Muscle of arm (tissue), 12 donors: Measurements from ENCODE around the gene WDR82. TPM values are rescaled to one million over a fixed set of nuclear protein-coding genes. Genes with fewer than 3 reads are reported as not detected.
A peak's percentile ranks its signal among the peaks of the same experiment; 100 is the strongest.

ENCODE experiments used
- DNase-seq: peaks from one replicate; pipeline ENCODE4 v3.0.0-alpha.2; 2013
- polyA plus RNA-seq, 12 donors: library from polyadenylated mRNA; unstranded; fragments of 120-200 nt; gene quantifications; one replicate each; pipeline ENCODE4 v1.2.1, GENCODE V29; 2013; ENCODE audit not compliant: insufficient read length in 12 of 12

WDR82 gene
- polyA plus RNA-seq, 12 donors, result 73.8 to 110 (median 91.3) TPM

DNA sequence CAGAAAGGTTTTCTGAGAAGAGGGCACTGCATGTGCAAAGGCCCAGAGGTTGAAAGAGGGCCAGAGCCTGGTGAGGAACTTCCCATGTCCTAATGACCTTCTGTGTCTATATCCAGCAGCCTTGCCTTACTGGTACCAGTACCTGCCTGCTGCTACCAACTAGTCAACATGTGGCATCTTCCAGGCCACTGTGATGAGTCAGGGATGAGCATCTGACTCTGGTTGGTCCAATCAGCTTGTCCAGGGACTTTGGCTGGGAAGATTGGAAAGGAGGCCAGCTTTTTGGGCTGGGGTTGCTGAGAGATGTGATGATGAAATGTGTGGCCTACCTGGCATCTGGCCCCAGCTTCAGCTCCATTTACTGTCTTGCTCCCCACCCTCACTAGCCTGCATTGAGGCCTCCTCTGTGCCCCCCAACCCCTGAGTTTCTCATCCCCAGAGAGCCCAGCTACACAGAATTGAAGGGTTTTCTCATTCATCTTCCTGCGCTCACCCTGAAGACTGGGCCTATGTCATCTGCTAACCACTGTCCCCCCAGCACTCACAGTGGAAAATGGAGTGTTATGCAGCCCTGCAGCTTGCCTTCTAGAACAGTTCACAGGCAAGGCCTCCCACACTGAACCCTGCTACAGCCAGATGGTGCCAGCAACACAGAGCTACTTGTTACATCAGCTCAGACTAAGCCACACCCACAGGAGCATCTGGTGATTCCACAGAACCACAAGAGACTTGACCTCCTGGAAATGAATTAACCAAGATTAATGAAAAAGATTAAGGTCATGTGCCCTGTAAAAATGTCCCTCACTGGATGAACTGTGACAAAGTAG is 38.2 kb downstream of the WDR82 start:
- DNase-seq, result no peak

DNA sequence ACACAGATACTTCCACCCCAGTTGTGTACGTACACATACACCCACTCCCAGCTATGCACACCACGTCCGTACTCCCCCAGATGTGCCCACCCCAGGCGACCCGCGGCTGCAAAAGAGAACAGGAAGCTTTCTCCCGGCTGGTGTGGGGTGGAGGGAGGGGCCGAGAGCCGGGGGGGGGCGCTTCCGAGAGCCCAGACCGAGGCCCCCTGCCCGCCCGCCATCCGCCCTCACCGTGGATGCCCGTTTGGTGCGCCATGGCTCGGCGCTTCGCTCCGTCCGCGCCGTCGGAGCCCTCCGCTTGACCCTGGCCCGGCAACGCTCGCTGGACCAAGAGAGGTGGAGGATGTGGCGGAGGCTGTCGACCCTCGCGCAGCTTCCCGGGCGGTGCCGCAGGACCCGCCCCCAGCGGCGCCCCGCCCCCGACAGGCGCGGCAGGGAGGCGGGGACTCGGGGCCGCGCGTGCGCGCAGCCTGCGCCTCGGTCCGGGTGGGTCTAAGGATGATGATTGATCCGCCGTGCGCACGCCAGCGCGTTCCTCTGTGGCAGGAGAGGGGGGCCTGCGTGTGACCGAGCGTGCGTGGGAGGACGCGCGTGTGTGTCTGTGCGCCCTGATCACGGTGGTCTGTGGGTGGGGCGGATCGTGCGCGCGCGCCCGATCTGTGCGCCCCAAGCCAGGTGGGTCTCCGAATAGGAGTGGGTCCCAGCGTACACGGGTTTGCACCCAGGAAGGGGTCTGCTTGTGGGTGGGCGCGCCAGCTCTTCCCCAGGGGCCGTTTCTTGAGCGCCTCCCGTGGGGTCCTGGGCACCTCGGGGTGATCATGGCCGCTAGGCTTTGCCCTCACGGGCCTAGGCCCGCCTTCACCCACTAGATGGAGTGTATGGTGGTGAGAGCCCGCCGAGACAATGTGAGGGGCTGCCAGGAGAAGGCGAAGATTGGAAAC is 39.4 kb downstream of the WDR82 start, which contains the start of gene TWF2:
Gene TWF2 (minus strand): TSS at position 398 of the 941 bp plus-strand sequence. CDS start 142 bp downstream, at position 256.
- peak; percentile 80 for DNase-seq

GRCh38 chr3:52238193-52238760 is 40.2 kb downstream of the WDR82 start:
- DNase-seq, result no peak

- no peak for DNase-seq
Observed at GRCh38 chr3:52237657-52238172, 40.7 kb downstream of the WDR82 start.

DNA sequence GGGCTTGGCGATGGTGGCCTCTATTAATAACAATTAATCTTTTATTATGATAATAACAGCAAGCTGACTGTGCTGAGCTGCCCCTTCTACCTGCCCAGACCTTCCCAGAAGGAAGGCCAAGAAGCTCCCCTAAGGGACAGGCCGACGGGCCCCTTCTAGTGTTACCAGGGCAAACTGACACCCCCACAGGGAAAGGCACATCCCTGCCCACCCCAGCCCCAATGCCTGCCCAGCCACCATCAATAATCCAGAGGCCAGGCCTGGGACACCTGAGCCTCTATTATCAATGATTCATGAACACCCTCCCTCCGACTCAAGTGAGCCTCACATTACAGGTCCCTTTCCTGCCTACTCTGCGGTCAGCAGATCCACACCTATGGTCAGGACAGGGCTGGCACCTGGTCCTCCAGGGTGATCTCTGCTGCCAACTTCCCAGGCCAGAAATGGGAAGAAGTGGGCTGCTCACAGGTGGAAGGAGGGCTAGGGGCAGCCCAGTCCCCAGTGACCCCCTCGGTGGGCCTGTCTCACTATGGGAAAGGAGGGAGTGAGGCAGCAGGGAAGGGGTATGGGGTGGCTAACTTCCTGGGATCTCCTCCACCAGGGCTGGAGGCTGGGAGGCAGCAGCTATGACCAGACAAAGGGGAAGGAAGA is 41.3 kb downstream of the WDR82 start:
- no peak for DNase-seq

DNA sequence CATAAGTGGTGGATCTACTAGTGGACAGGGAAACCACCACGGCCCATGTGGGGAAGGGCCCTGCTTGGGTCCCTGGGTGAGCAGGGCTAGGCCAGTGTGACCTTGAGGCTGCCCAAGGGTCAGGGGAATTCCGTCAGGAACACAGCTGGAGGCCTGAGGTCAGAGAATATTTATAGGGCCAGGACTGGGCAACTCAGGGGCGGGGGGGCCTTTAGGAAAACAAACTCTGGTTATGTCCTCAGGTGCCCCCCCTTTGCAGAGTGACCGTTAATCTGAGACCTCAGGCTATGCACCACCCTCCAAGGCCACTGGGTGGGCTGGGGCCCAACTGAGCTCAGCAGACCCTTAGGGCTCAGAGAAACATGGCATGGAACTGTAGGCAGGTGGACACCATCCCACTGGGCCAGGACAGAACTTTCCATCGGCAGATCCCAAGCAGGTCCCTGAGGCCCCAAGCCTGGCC is 42.0 kb downstream of the WDR82 start:
- no peak for DNase-seq

- DNase-seq, result no peak
Observed at GRCh38 chr3:52234516-52235447, 43.7 kb downstream of the WDR82 start.

GRCh38 chr3:52233968-52234367 is 44.5 kb downstream of the WDR82 start:
- no peak for DNase-seq

GRCh38 chr3:52233108-52233591 is 45.3 kb downstream of the WDR82 start:
- DNase-seq, result no peak

DNA sequence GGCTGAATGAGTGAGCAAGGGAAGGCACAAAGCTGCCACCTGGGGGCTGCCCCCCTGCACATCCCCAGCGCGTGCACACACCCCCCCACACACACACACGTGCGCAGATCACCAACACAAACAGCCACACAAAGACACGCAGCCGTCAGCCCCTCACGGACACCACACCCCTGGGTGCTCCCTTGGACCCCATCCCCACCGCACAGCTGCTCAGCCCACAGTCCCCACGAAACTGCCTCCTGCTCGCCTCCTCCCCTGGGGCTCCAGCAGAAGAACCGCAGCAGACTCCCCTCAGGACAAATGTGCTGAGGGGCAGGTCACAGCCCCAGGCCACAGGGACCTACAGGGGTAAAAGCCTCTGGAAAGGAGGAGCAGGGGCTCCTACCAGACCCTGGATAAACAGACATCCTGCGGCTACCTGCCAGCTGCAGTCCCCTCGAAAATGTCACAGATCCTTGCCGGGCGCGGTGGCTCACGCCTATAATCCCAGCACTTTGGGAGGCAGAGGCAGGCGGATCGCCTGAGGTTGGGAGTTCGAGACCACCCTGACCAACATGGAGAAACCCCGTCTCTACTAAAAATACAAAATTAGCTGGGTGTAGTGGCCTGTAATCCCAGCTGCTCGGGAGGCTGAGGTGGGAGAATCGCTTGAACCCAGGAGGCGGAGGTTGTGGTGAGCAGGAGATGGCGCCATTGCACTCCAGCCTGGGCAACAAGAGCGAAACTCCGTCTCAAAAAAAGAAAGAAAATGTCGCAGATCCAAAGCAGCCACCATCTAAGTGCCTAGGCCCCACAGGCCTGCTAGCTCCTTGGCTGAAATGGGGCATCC is 46.0 kb downstream of the WDR82 start:
- no peak for DNase-seq

- no peak for DNase-seq
Observed at GRCh38 chr3:52231502-52232278, 46.8 kb downstream of the WDR82 start.

DNA sequence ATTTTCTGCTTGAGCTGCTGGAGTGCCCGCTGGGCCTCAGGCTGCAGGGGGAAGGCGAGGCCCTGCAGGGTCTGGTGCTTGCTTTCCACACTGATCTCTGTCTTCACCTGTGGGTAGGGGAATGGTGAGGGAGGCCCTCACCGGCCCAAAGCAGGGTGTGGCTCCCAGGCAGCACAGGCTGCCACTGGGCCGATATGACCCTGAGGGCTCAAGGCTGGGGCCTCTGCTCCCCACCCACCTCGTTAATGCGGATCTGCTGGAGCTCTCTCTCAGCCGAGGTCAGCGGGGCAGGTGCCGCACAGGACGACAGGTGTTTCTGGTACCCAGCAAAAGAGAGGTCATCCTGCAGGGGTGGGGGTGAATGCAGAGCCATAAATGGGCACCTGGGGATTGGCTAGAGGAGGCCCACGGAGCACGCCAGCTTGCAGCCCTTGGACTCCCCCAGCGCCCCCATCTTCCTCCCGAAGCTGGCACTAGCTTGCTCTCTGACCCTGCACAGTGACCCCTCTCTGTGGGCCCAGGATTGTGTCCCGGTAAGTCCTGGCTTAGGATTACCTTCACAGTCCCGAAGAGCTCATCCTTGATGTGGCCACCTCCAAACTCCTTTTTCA is 47.5 kb downstream of the WDR82 start:
- no peak for DNase-seq

DNA sequence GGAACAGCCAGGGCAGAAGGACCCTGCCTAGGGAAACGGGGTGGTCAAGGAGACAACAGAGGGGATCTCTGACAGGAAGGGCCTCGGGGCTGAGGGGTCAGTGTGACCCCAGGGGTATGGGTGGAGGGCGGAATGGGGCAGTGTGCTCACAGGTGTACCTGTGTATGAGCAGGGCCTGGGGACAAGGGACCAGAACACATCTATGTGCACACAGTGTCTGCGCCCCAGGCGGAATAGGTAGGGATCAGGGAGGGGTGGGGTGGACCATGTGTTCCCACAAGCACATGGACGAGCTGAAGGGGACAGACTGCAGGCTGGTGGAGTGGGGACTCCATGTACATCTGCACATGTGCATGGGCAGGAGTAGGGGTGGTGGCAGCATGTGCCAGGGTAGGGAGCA is 48.0 kb downstream of the WDR82 start:
- DNase-seq, result no peak

DNA sequence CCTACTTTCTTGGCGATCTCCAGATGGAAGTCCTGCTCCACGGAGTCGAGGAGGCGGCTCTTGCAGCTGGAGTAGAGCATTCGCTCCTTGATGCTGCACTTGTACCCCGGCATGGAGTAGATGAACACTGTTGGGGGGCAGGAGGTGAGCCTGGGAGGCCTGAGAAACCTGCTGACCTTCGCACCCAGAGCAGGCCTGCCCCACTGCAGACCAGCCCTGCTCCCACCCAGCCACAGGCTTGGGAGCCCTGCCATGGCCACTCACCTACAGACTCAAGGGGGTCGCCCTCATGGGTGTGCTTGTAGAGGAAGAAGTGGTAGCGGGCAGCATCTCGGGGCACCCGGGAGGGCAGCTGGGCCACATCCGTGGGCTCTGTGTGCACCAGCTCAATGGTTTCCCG is 48.8 kb downstream of the WDR82 start:
- DNase-seq, result no peak

DNA sequence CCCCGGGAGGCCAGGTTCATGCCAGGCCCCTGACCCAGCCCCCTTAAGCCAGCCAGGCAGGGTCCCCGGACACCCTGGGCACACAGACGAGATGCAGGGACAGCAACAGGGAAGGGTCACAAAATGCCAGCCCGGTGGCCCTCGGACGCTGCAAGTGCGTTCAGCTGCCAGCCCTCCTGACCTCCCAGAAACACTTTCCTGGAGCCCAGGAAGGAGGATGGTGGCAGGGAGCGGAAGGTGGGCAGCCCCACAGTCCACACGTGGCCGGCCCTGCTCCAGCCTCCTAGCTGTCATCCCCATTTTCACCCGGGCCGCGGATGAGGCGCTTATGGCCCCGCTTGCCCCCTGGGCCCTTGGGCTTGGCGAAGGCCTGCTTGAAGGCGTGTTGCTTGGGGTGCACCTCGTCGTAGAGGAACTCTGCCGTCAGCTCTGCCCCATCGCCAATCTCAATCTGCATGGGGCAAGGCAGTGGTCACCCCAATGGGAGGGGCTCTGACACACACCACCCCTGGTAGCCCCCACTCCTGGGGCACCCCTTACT is 49.6 kb downstream of the WDR82 start:
- DNase-seq, result no peak

GRCh38 chr3:52228266-52228665 is 50.2 kb downstream of the WDR82 start:
- no peak for DNase-seq

DNA sequence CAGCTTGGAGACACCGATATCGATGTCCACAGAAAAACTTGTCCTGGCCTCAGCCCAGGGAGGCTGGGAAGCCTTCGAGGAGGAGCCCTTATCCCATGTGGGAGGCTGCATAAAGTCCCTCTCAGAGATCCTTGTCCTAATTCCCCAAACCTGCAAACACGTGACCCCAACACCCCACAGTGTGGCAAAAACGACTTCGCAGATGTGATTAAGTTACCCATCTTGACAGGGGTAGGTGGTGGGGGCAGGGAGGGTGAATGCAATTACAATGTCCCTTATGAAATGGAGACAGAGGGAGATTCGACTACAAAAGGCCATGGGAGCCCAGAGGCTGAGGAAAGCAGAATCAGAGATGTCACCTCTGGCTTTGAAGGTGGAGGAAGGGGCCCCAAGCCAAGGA is 50.7 kb downstream of the WDR82 start:
- no peak for DNase-seq

- no peak for DNase-seq
Observed at GRCh38 chr3:52227117-52227516, 51.3 kb downstream of the WDR82 start.
